ENCODE measurements around the gene PTPRO. TPM values are rescaled to one million over a fixed set of nuclear protein-coding genes. Genes with fewer than 3 reads are reported as not detected.

Gene PTPRO
- total RNA-seq, 2 donors from 2014 or later: 26.1 to 28.3 TPM

DNA sequence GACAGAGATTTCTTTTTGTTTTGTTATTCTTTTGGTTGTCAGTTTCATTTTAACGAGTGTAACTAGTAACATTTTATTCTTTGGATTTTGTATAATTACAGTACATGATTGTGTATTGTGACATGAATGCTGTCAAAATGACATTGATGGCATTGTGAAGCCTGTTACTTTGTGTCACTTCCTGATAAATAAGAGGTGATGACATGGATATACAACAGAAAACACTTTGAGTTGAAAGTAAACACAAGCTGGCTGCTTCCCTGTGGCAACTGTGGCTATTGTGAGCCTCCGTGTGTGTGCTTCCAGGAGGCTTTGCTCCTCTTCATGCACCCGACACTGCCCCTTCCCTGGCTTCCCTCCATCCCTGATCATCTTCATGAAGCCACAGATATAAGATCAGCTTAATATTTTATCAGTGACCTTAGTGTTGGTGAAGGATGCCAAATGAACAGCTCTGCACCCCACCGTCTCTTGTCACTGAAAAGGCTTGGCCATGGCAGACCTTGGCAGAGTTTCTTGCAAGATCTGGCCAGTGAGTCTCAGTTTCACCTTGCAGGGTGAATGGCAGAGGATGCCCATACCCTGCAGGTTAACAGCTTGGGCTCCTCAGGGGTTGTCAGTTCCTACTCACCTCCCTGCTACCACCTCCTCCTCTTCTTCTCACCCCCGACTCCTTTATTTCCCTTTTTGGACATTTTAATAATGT is 275.0 kb downstream of the PTPRO start:
- Histone ChIP-seq H3K36me3 (no peaks in the 10 kb centered on the region), H3K9ac (ENCODE audit: low read depth in 2 of 2, low read length in 2 of 2) (no peak overlapping the region), H3K27ac (no peak overlapping the region), H3K9me3 (no peaks in the 10 kb centered on the region), H3K4me1 (peaks cover 5% of the 10 kb centered on the region), H3K27me3 (no peaks in the 10 kb centered on the region), H3K4me3 (no peak overlapping the region)
- intact Hi-C loops (cut with DNase I): no loop called here
- no peak for DNase-seq
- TF ChIP-seq, protein P1, sequence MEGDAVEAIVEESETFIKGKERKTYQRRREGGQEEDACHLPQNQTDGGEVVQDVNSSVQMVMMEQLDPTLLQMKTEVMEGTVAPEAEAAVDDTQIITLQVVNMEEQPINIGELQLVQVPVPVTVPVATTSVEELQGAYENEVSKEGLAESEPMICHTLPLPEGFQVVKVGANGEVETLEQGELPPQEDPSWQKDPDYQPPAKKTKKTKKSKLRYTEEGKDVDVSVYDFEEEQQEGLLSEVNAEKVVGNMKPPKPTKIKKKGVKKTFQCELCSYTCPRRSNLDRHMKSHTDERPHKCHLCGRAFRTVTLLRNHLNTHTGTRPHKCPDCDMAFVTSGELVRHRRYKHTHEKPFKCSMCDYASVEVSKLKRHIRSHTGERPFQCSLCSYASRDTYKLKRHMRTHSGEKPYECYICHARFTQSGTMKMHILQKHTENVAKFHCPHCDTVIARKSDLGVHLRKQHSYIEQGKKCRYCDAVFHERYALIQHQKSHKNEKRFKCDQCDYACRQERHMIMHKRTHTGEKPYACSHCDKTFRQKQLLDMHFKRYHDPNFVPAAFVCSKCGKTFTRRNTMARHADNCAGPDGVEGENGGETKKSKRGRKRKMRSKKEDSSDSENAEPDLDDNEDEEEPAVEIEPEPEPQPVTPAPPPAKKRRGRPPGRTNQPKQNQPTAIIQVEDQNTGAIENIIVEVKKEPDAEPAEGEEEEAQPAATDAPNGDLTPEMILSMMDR (IDR thresholded peaks at IDR 0.05): no peak

DNA sequence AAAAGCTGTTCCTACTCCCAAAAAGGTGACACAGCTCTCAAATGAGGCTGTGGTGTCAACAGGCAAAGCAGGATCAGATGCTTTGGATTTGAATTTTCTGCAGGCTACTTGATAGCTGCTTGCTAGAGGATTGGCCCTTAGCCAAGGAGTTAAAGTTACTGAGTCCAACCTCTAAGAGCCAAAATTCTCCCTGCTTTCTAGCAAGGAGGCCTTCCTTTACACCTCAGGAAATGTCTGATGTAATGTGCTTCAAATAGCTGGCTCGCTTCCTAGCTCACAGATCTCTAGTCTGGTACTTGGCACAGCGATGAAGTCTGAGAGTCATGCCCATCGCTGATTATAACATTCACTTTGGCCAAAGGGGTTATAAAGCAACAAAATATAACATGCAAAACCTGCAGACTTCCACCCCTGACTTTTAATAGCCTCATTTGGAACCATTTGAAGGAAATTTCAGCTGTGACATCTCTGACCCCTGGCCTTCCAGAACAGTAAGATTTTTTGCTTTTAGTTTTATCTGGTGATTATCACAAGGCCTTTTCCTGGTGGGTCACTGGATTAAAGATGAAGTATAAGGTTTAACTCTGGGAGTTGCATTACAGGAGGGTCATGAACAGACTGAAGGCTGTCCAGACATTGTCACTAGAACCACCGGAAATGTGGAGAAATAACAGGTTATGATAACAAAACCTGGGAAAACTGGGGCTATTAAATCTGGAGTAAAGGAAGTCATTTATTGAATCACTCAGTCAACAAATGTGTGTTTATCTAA is 277.1 kb downstream of the PTPRO start:
- Histone ChIP-seq H3K9ac (ENCODE audit: low read depth in 2 of 2, low read length in 2 of 2) (no peak overlapping the region), H3K4me1 (peaks cover 5% of the 10 kb centered on the region), H3K4me3 (no peak overlapping the region), H3K27ac (no peak overlapping the region), H3K36me3 (no peaks in the 10 kb centered on the region), H3K9me3 (no peaks in the 10 kb centered on the region), H3K27me3 (no peaks in the 10 kb centered on the region)
- intact Hi-C loops (cut with DNase I): loop anchor here (5.0 kb wide), 1 partner anchor 188 kb away; the partner anchor contains the start of gene EPS8
- no peak for DNase-seq
- TF ChIP-seq, protein P1 (IDR thresholded peaks at IDR 0.05): no peak

DNA sequence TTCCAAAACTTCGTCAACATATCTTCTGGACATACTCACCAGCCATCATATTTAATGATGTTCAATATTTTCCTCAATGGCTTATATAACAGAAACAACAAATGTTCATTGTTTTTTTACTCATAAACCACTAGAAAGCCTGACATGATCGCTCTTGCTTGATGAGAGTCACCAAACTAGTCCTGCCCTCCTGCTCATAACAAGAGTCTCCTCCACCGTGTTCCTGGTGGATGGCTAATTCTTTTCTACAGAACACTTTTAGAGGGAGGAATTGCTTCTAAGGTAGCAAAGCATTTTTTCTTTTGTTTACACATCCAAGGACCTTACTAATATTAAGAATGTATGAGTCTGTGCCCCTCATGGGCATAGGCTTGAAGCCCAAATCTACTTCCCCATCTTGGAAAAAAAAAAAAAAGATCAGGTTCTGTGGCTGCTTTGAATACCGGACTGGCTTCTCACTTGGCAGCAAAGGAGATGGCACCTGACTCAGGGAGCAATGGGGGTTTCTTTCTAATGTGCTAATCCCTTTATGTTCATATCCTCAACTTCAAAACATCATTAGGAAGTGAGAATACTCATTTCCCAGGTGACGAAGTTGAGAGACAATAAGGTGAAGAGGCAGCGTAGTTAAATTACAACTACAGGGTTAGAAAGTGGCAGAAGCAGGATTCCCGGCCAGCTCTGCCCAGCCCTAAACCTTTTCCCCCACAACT is 278.1 kb downstream of the PTPRO start:
- intact Hi-C loops (cut with DNase I): loop anchor here (5.0 kb wide), 1 partner anchor 187 kb away; the partner anchor contains the start of gene EPS8
- Histone ChIP-seq H3K9ac (ENCODE audit: low read depth in 2 of 2, low read length in 2 of 2) (no peak overlapping the region), H3K9me3 (no peaks in the 10 kb centered on the region), H3K27ac (no peak overlapping the region), H3K36me3 (no peaks in the 10 kb centered on the region), H3K4me3 (no peak overlapping the region), H3K4me1 (peaks cover 5% of the 10 kb centered on the region), H3K27me3 (no peaks in the 10 kb centered on the region)
- TF ChIP-seq, protein P1 (IDR thresholded peaks at IDR 0.05): no peak
- DNase-seq: no peak

DNA sequence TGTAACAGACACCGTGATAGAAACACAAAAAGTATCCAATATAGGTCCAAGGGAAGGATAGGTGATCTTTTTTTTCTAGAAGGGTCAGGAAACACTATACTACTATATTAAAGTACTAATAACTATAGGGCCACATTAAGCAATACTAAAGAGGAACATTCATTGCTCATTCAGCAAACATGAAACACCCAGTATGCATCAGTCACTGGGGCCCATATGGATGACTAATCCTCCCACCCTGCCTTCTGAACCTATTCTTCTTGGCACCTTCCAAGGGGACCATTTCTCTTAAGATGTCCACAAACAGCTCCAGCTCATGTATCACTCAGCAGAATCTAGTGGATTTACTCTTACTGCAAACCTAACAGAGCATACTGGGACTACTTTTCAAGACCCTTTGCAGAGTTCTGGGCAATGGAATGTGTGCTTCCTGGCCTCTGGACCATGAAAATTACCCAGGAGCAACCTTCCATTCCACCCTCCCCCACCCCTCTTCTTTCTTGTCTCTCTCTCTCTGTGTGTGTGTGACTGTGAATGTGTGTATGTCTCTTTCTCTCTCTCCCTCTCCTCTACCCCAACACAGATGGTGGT is 279.0 kb downstream of the PTPRO start:
- Histone ChIP-seq H3K27me3 (no peaks in the 10 kb centered on the region), H3K9me3 (no peaks in the 10 kb centered on the region), H3K27ac (no peak overlapping the region), H3K4me1 (peaks cover 5% of the 10 kb centered on the region), H3K36me3 (no peaks in the 10 kb centered on the region), H3K9ac (ENCODE audit: low read depth in 2 of 2, low read length in 2 of 2) (no peak overlapping the region), H3K4me3 (no peak overlapping the region)
- TF ChIP-seq, protein P1 (IDR thresholded peaks at IDR 0.05): no peak
- DNase-seq: no peak
- intact Hi-C loops (cut with DNase I): loop anchor here (5.0 kb wide), 1 partner anchor 186 kb away; the partner anchor contains the start of gene EPS8
